ENCODE measurements around the gene MSI2. TPM values are rescaled to one million over a fixed set of nuclear protein-coding genes. Genes with fewer than 3 reads are reported as not detected.
A peak's percentile ranks its signal among the peaks of the same experiment; 100 is the strongest.

Gene MSI2
- total RNA-seq, 1 donor, result 23.2 TPM

DNA sequence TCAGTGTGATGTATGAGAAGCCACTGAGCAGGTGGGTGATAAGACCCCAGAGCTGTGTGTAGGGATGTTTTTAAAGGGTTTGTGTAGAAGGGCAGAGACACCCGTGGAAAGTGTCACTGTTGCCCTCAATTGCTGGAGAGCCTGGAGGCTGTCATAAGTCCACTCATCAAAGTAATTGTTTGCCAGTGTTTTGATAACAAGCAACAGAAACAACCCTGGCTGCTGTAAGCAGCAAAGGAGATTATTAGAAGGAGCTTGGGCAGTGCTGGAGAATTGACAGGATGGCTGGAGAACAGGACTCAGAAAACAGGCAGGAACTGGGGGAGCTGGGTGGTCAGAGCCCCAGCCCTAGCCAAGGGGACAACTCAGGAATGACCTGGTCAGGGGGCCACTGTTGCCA is 369.2 kb downstream of the MSI2 start:
- H3K27me3 ChIP-seq (ENCODE audit: insufficient read depth, low read length), result no peaks in the 10 kb centered on the region
- peak; percentile 47 for DNase-seq (ENCODE audit: insufficient read length, low spot score, missing footprints)
- H3K4me3 ChIP-seq (ENCODE audit: insufficient read depth, low read length), result no peak overlapping the region

DNA sequence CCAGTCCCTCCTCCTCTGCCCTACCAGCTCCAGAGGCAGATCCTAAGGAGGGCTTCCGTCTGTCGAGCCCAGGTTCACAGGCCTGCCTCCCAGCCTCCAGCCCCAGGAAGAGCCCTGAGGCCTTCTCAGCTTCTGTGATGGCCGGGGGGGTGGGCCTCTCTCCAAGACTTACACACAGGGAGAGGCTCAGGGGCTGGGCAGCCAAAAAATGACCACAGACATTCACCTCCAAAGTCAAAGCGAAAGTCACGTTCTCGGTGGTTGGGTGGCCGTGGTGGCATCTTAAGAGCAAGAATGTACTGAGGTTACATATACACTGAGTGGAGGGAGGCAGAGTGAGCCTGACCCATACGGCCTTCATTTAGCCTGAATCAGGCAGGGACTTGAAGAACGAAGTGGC is 369.6 kb downstream of the MSI2 start:
- no peak overlapping the region for H2AFZ ChIP-seq (ENCODE audit: low read length)
- no peaks in the 10 kb centered on the region for H3K79me2 ChIP-seq (ENCODE audit: insufficient read depth, low read length)
- no peak overlapping the region for H3K4me3 ChIP-seq (ENCODE audit: insufficient read depth, low read length)
- no peaks in the 10 kb centered on the region for H3K27me3 ChIP-seq (ENCODE audit: insufficient read depth, low read length)
- H3K4me2 ChIP-seq (ENCODE audit: insufficient read depth, low read length), result no peak overlapping the region
- TF ChIP-seq, protein P1, sequence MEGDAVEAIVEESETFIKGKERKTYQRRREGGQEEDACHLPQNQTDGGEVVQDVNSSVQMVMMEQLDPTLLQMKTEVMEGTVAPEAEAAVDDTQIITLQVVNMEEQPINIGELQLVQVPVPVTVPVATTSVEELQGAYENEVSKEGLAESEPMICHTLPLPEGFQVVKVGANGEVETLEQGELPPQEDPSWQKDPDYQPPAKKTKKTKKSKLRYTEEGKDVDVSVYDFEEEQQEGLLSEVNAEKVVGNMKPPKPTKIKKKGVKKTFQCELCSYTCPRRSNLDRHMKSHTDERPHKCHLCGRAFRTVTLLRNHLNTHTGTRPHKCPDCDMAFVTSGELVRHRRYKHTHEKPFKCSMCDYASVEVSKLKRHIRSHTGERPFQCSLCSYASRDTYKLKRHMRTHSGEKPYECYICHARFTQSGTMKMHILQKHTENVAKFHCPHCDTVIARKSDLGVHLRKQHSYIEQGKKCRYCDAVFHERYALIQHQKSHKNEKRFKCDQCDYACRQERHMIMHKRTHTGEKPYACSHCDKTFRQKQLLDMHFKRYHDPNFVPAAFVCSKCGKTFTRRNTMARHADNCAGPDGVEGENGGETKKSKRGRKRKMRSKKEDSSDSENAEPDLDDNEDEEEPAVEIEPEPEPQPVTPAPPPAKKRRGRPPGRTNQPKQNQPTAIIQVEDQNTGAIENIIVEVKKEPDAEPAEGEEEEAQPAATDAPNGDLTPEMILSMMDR (IDR thresholded peaks at IDR 0.05; ENCODE audit: extremely low read depth, low read depth, low read length), result no peak
- H3K4me1 ChIP-seq (ENCODE audit: insufficient read depth, low read length), result no peaks in the 10 kb centered on the region
- H3K9me3 ChIP-seq (ENCODE audit: low read depth, low read length), result no peaks in the 10 kb centered on the region
- H3K27ac ChIP-seq (ENCODE audit: low read depth, low read length), result no peak overlapping the region
- H4K20me1 ChIP-seq (ENCODE audit: insufficient read depth, low read length), result no peaks in the 10 kb centered on the region
- no peaks in the 10 kb centered on the region for H3K36me3 ChIP-seq (ENCODE audit: insufficient read depth, low read length)
- DNase-seq (ENCODE audit: insufficient read length, low spot score, missing footprints), result no peak

More for the DNA sequence above, 369.2 kb downstream of the MSI2 start:
- TF ChIP-seq, protein P1 (IDR thresholded peaks at IDR 0.05; ENCODE audit: extremely low read depth, low read depth, low read length), result no peak
- no peak overlapping the region for H2AFZ ChIP-seq (ENCODE audit: low read length)
- H3K27ac ChIP-seq (ENCODE audit: low read depth, low read length), result no peak overlapping the region
- no peak overlapping the region for H3K4me2 ChIP-seq (ENCODE audit: insufficient read depth, low read length)
- H3K36me3 ChIP-seq (ENCODE audit: insufficient read depth, low read length), result no peaks in the 10 kb centered on the region
- H4K20me1 ChIP-seq (ENCODE audit: insufficient read depth, low read length), result no peaks in the 10 kb centered on the region
- H3K9me3 ChIP-seq (ENCODE audit: low read depth, low read length), result no peaks in the 10 kb centered on the region
- H3K4me1 ChIP-seq (ENCODE audit: insufficient read depth, low read length), result no peaks in the 10 kb centered on the region
- no peaks in the 10 kb centered on the region for H3K79me2 ChIP-seq (ENCODE audit: insufficient read depth, low read length)

GRCh38 chr17:57626520-57627210 is 370.3 kb downstream of the MSI2 start:
- no peaks in the 10 kb centered on the region for H4K20me1 ChIP-seq (ENCODE audit: insufficient read depth, low read length)
- no peaks in the 10 kb centered on the region for H3K4me1 ChIP-seq (ENCODE audit: insufficient read depth, low read length)
- TF ChIP-seq, protein P1 (IDR thresholded peaks at IDR 0.05; ENCODE audit: extremely low read depth, low read depth, low read length), result no peak
- H3K79me2 ChIP-seq (ENCODE audit: insufficient read depth, low read length), result no peaks in the 10 kb centered on the region
- peak; percentile 65 for DNase-seq (ENCODE audit: insufficient read length, low spot score, missing footprints)
- no peaks in the 10 kb centered on the region for H3K36me3 ChIP-seq (ENCODE audit: insufficient read depth, low read length)
- no peaks in the 10 kb centered on the region for H3K9me3 ChIP-seq (ENCODE audit: low read depth, low read length)
- H3K4me3 ChIP-seq (ENCODE audit: insufficient read depth, low read length), result no peak overlapping the region
- no peak overlapping the region for H3K4me2 ChIP-seq (ENCODE audit: insufficient read depth, low read length)
- H2AFZ ChIP-seq (ENCODE audit: low read length), result no peak overlapping the region
- H3K27me3 ChIP-seq (ENCODE audit: insufficient read depth, low read length), result no peaks in the 10 kb centered on the region
- H3K27ac ChIP-seq (ENCODE audit: low read depth, low read length), result no peak overlapping the region

GRCh38 chr17:57627591-57627990 is 371.3 kb downstream of the MSI2 start:
- no peaks in the 10 kb centered on the region for H3K27me3 ChIP-seq (ENCODE audit: insufficient read depth, low read length)
- DNase-seq (ENCODE audit: insufficient read length, low spot score, missing footprints), result no peak
- H4K20me1 ChIP-seq (ENCODE audit: insufficient read depth, low read length), result no peaks in the 10 kb centered on the region
- TF ChIP-seq, protein P1 (IDR thresholded peaks at IDR 0.05; ENCODE audit: extremely low read depth, low read depth, low read length), result no peak
- no peak overlapping the region for H3K27ac ChIP-seq (ENCODE audit: low read depth, low read length)
- no peaks in the 10 kb centered on the region for H3K79me2 ChIP-seq (ENCODE audit: insufficient read depth, low read length)
- H3K4me2 ChIP-seq (ENCODE audit: insufficient read depth, low read length), result no peak overlapping the region
- no peaks in the 10 kb centered on the region for H3K4me1 ChIP-seq (ENCODE audit: insufficient read depth, low read length)
- H3K36me3 ChIP-seq (ENCODE audit: insufficient read depth, low read length), result no peaks in the 10 kb centered on the region
- H2AFZ ChIP-seq (ENCODE audit: low read length), result no peak overlapping the region
- no peak overlapping the region for H3K4me3 ChIP-seq (ENCODE audit: insufficient read depth, low read length)
- H3K9me3 ChIP-seq (ENCODE audit: low read depth, low read length), result no peaks in the 10 kb centered on the region
